NCI-H2107 treated with DMSO at 0.1 percent for 48 hours (cell line): ENCODE data around the gene FAM110A.
"Not testable (repeated sequence)": the region's sequence is repeated elsewhere in the genome, so short reads cannot be mapped to it uniquely, and the experiment has no call there.

Experiments
- DNase-seq: peaks from one replicate; lab custom pipeline; 2025; ENCODE audit not compliant: unreplicated experiment; lab: John Stamatoyannopoulos, UW

The FAM110A gene

GRCh38 chr20:833450-834150, at the start of gene FAM110A:
FAM110A (plus strand) TSS chr20:833715; CDS start chr20:844805, 11,090 bp downstream.
- peak; percentile 44 for DNase-seq

- no peak for DNase-seq
These were observed 45.7 kb upstream of the FAM110A start for GRCh38 chr20:787825-788224.

GRCh38 chr20:791056-791455, 42.5 kb upstream of the FAM110A start:
- no peak for DNase-seq

GRCh38 chr20:792248-792647, 41.3 kb upstream of the FAM110A start:
- no peak for DNase-seq

GRCh38 chr20:796921-797320, 36.6 kb upstream of the FAM110A start:
- no peak for DNase-seq

- not testable (repeated sequence) for DNase-seq
These were observed 34.8 kb upstream of the FAM110A start for GRCh38 chr20:798746-799145.

GRCh38 chr20:800026-800425, 33.5 kb upstream of the FAM110A start:
- not testable (repeated sequence) for DNase-seq

- DNase-seq: no peak
These were observed 31.8 kb upstream of the FAM110A start for GRCh38 chr20:801678-802077.

GRCh38 chr20:805713-806112, 27.8 kb upstream of the FAM110A start:
- DNase-seq: no peak

GRCh38 chr20:811776-812434, 21.6 kb upstream of the FAM110A start:
- not testable (repeated sequence) for DNase-seq

GRCh38 chr20:812435-812814, 21.1 kb upstream of the FAM110A start:
- DNase-seq: not testable (repeated sequence)

- no peak for DNase-seq
These were observed 20.1 kb upstream of the FAM110A start for GRCh38 chr20:813390-813789.

- DNase-seq: no peak
These were observed 18.3 kb upstream of the FAM110A start for GRCh38 chr20:815226-815625.

- DNase-seq: peak; percentile 13
These were observed 17.5 kb upstream of the FAM110A start for GRCh38 chr20:815914-816606.

- no peak for DNase-seq
These were observed 15.4 kb upstream of the FAM110A start for GRCh38 chr20:818001-818664.

- no peak for DNase-seq
These were observed 13.7 kb upstream of the FAM110A start for GRCh38 chr20:819680-820322.

- no peak for DNase-seq
These were observed 13.1 kb upstream of the FAM110A start for GRCh38 chr20:820323-820953.

- no peak for DNase-seq
These were observed 12.3 kb upstream of the FAM110A start for GRCh38 chr20:821046-821730.

- no peak for DNase-seq
These were observed 11.8 kb upstream of the FAM110A start for GRCh38 chr20:821731-822065.
